IMR-90 (cell line): ENCODE results near the gene BRPF1. TPM values are rescaled to one million over a fixed set of nuclear protein-coding genes. Genes with fewer than 3 reads are reported as not detected.

Experiments
- ATAC-seq: fragments of 200-7000 bp; cut with Tn5 transposase; 2 replicates; pipeline ENCODE4 v1.9.1; 2020; ENCODE audit warnings: low read depth, mild to moderate bottlenecking, moderate library complexity
- BruUV-seq: library from RNA; stranded (reverse); fragments of 400-500 nt; replicated peaks from 2 replicates; lab custom pipeline; 2021; lab: Mats Ljungman, UMichigan
- CTCF ChIA-PET: fragments of 300-600 bp; formaldehyde crosslinking; extraction: SDS; loops from one replicate; lab custom pipeline; 2021; ENCODE audit warnings: antibody characterized with exemption; lab: Yijun Ruan, JAX
- POLR2A ChIA-PET: fragments of 300-600 bp; sonication (Branson Sonifier 250); formaldehyde crosslinking; loops from one replicate; lab custom pipeline; 2022; ENCODE audit warnings: antibody characterized with exemption; ENCODE audit not compliant: unreplicated experiment; lab: Charles Lee
- DNase-seq: peaks from one replicate; pipeline ENCODE4 v3.0.0; 2013
- H2AFZ ChIP-seq: replicated peaks from 2 replicates; pipeline ENCODE3; 2013; ENCODE audit warnings: low read length, mild to moderate bottlenecking; ENCODE audit not compliant: poor library complexity
- H2AK5ac ChIP-seq: 2 replicates; pipeline ENCODE4 v1.6.1; 2013; ENCODE audit warnings: low read depth, low read length, inconsistent platforms
- H2AK9ac ChIP-seq: replicated peaks from 2 replicates; pipeline ENCODE3; 2013; ENCODE audit warnings: mild to moderate bottlenecking, low read depth, low read length, moderate library complexity; ENCODE audit not compliant: poor library complexity
- H2BK120ac ChIP-seq: 2 replicates; pipeline ENCODE4 v1.6.1; 2013; ENCODE audit warnings: low read depth, low read length, inconsistent platforms
- H2BK15ac ChIP-seq: 3 replicates; pipeline ENCODE4 v1.6.1; 2013; ENCODE audit warnings: low read depth, low read length, inconsistent platforms
- H2BK20ac ChIP-seq: 2 replicates; pipeline ENCODE4 v1.6.1; 2013; ENCODE audit warnings: low read depth, mild to moderate bottlenecking, inconsistent platforms, low read length, moderate library complexity
- H2BK5ac ChIP-seq: 2 replicates; pipeline ENCODE4 v1.6.1; 2013; ENCODE audit warnings: mild to moderate bottlenecking, low read depth, low read length, inconsistent platforms; ENCODE audit not compliant: poor library complexity, severe bottlenecking
- H3K14ac ChIP-seq: replicated peaks from 2 replicates; pipeline ENCODE4 v1.6.1; 2013; ENCODE audit warnings: low read depth, low read length, inconsistent platforms
- H3K18ac ChIP-seq: 2 replicates; pipeline ENCODE4 v1.6.1; 2013; ENCODE audit warnings: low read depth, low read length, control low read depth
- H3K23ac ChIP-seq: 2 replicates; pipeline ENCODE4 v1.6.1; 2013; ENCODE audit warnings: low read depth, low read length, inconsistent platforms
- H3K27ac ChIP-seq: 2 replicates; pipeline ENCODE4 v1.5.1; 2013; ENCODE audit warnings: mild to moderate bottlenecking, control low read depth, low read length; ENCODE audit not compliant: insufficient read depth
- H3K27me3 ChIP-seq: 2 replicates; pipeline ENCODE4 v1.6.1; 2013; ENCODE audit warnings: low read length; ENCODE audit not compliant: control insufficient read depth, insufficient read depth
- H3K36me3 ChIP-seq: 2 replicates; pipeline ENCODE4 v1.6.1; 2013; ENCODE audit warnings: low read length, mixed read lengths; ENCODE audit not compliant: control insufficient read depth, insufficient read depth
- H3K4ac ChIP-seq: 2 replicates; pipeline ENCODE4 v1.6.1; 2013; ENCODE audit warnings: low read depth, low read length, inconsistent platforms
- H3K4me1 ChIP-seq: 2 replicates; pipeline ENCODE4 v1.6.1; 2013; ENCODE audit warnings: low read length, mixed read lengths; ENCODE audit not compliant: control insufficient read depth, insufficient read depth
- H3K4me2 ChIP-seq: 2 replicates; pipeline ENCODE4 v1.6.1; 2013; ENCODE audit warnings: low read depth, mild to moderate bottlenecking, control low read depth, low read length, moderate library complexity
- H3K4me3 ChIP-seq: 2 replicates; pipeline ENCODE4 v1.5.1; 2013; ENCODE audit warnings: low read depth, mild to moderate bottlenecking, control low read depth, low read length, moderate library complexity; ENCODE audit not compliant: insufficient read depth
- H3K56ac ChIP-seq: 2 replicates; pipeline ENCODE4 v1.6.1; 2013; ENCODE audit warnings: low read length, inconsistent platforms; ENCODE audit not compliant: insufficient read depth; ENCODE audit errors: extremely low read depth
- H3K79me1 ChIP-seq, 2 experiments: 2 replicates each; pipeline ENCODE4 v1.6.1; 2013; ENCODE audit warnings: low read length in 2 of 2, inconsistent platforms in 1 of 2, low read depth in 1 of 2
- H3K9ac ChIP-seq: 2 replicates; pipeline ENCODE4 v1.6.1; 2013; ENCODE audit warnings: low read depth, low read length, control low read depth
- H3K9me1 ChIP-seq: 2 replicates; pipeline ENCODE4 v1.6.1; 2013; ENCODE audit warnings: low read length, inconsistent platforms; ENCODE audit not compliant: insufficient read depth
- H3K9me3 ChIP-seq: 2 replicates; pipeline ENCODE4 v1.6.1; 2013; ENCODE audit warnings: low read length; ENCODE audit not compliant: control insufficient read depth, insufficient read depth
- H4K20me1 ChIP-seq: 2 replicates; pipeline ENCODE4 v1.6.1; 2013; ENCODE audit warnings: low read length, inconsistent platforms; ENCODE audit not compliant: insufficient read depth
- H4K5ac ChIP-seq: 2 replicates; pipeline ENCODE4 v1.6.1; 2013; ENCODE audit warnings: mild to moderate bottlenecking, low read depth, low read length, control low read depth
- H4K8ac ChIP-seq, 2 experiments: 2 replicates each; pipeline ENCODE4 v1.6.1; 2013; ENCODE audit warnings: low read depth in 2 of 2, low read length in 2 of 2, control low read depth in 1 of 2, inconsistent platforms in 1 of 2
- H4K91ac ChIP-seq: 2 replicates; pipeline ENCODE4 v1.6.1; 2013; ENCODE audit warnings: low read depth, low read length, inconsistent platforms; ENCODE audit not compliant: insufficient read depth
- CHD1 ChIP-seq: IDR thresholded peaks from 2 replicates; pipeline ENCODE4 v1.6.1; 2012; ENCODE audit warnings: low read depth, low read length, improper control_type of control experiment
- POLR2A ChIP-seq: IDR thresholded peaks from 2 replicates; pipeline ENCODE4 v1.6.1; 2012; ENCODE audit warnings: mild to moderate bottlenecking, low read depth, low read length
- RCOR1 ChIP-seq: IDR thresholded peaks from 2 replicates; pipeline ENCODE4 v1.6.1; 2012; ENCODE audit warnings: mild to moderate bottlenecking, low read length, improper control_type of control experiment; ENCODE audit not compliant: insufficient replicate concordance
- WGBS, 2 experiments: methylation state at CpG; one replicate each; pipeline versions ENCODE4 v1.1.5 to v1.1.7; 2013; ENCODE audit warnings: missing lambda C conversion rate in 2 of 2; ENCODE audit not compliant: insufficient read length in 1 of 2; ENCODE audit errors: extremely low coverage in 2 of 2; 5-methylcytosine and 5-hydroxymethylcytosine counted together
- dilution Hi-C: fragments of 300-500 bp; cut with HindIII; formaldehyde crosslinking; loops from one replicate; pipeline ENCODE4 v1.14.3; 2018; ENCODE audit warnings: low sequenced_read_pairs; ENCODE audit not compliant: unreplicated experiment
- in situ Hi-C: fragments of 300-500 bp; cut with MboI; formaldehyde crosslinking; loops from 3 replicates; pipeline ENCODE4 v1.14.3; 2019; ENCODE audit warnings: low sequenced_read_pairs, inconsistent platforms, mixed read lengths
- intact Hi-C: fragments of 100-400 bp; cut with micrococcal nuclease; formaldehyde crosslinking; loops from 2 replicates; pipeline ENCODE4 v1.10.0; 2022
- polyA plus RNA-seq, 3 experiments: library from polyadenylated mRNA; depleted of rRNA; stranded (reverse); fragments of >200 nt; gene quantifications; 2 replicates each; pipeline ENCODE4 v1.2.3, GENCODE V29; 2012; ENCODE audit warnings: low replicate concordance in 1 of 3
- total RNA-seq: library from RNA; depleted of rRNA; stranded (reverse); fragments of >200 nt; gene quantifications from 2 replicates; pipeline ENCODE4 v1.2.3, GENCODE V29; 2012
- TF ChIP-seq, protein P1 (sequence below): conservative IDR thresholded peaks from 2 replicates; pipeline ENCODE4 v1.5.1; 2012; ENCODE audit warnings: mild to moderate bottlenecking, low read depth, low read length, improper control_type of control experiment
- TF ChIP-seq, protein P2 (sequence below): fragments of 150-350 bp; IDR thresholded peaks from 2 replicates; pipeline ENCODE4 v1.6.1; 2017; ENCODE audit warnings: mild to moderate bottlenecking, antibody characterized with exemption, low read length, low read depth

The BRPF1 gene
- total and polyA plus RNA-seq, 2 of the 4 experiments (the other 2 are of a cell fraction): 13.6 to 15.6 TPM

DNA sequence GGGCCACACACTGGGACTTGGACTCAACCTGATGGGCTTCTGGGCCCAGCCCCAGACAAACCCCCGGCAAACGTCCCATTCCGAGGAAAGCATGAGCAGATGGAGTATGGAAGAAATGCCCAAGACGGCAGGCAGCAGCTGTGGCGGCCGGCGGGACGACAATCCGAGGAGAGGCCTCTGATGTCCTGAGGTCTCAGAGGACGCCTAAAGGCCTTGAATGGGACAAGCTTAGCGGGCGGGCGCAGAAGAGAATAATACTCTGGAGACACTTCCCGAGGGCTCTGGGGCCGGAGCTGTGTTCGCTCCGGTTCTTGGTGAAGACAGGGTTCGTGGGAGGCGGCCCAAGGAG, 17.7 kb downstream of the BRPF1 start:
- in situ Hi-C loops: no loop called here
- Histone ChIP-seq H3K4me1 (peaks cover 20% of the 10 kb centered on the region), H3K9me3 (no peaks in the 10 kb centered on the region), H3K4me2 (peak overlapping the region; percentile 48), H3K18ac (peak overlapping the region; percentile 5; the same call in 1 of the 2 replicates), H4K5ac (peak overlapping the region; percentile 73), H2BK15ac (no peak overlapping the region), H2BK5ac (peak overlapping the region; percentile 59), H2BK120ac (peak overlapping the region; percentile 45), H3K14ac (peak overlapping the region; percentile 65), H3K9ac (peak overlapping the region; percentile 51), H4K8ac (peak overlapping the region; percentile 70 to 80), H3K27ac (peak overlapping the region; percentile 74), H3K56ac (peak overlapping the region; percentile 60; the same call in 1 of the 2 replicates), H3K79me1 (peaks cover 17 to 42% of the 10 kb centered on the region in 2 experiments), H2AK9ac (peak overlapping the region; percentile 91), H3K27me3 (no peaks in the 10 kb centered on the region), H2AK5ac (peak overlapping the region; percentile 59), H3K23ac (peak overlapping the region; percentile 83), H3K36me3 (peaks cover 41% of the 10 kb centered on the region), H4K91ac (peak overlapping the region; percentile 73), H3K4ac (peak overlapping the region; percentile 74), H4K20me1 (no peaks in the 10 kb centered on the region), H3K4me3 (peak overlapping the region; percentile 38), H2AFZ (peak overlapping the region; percentile 99), H2BK20ac (0 out of 2 replicates have a peak overlapping the region, but pooled peaks have one; percentile 3), H3K9me1 (peaks cover 17% of the 10 kb centered on the region)
- ChIA-PET CTCF (interaction anchor here (1.9 kb wide), 1 partner anchor 33 kb away, joined by 4 read pairs; no protein-coding TSS in a partner anchor), POLR2A (interaction anchor here (1.6 kb wide), 1 partner anchor 17 kb away, joined by 5 read pairs; no protein-coding TSS in a partner anchor)
- BruUV-seq: no TSS peak
- DNase-seq (no peak), ATAC-seq (peak; percentile 18)
- TF ChIP-seq POLR2A (no peak), RCOR1 (no peak), CHD1 (no peak)
- TF ChIP-seq, protein P1, sequence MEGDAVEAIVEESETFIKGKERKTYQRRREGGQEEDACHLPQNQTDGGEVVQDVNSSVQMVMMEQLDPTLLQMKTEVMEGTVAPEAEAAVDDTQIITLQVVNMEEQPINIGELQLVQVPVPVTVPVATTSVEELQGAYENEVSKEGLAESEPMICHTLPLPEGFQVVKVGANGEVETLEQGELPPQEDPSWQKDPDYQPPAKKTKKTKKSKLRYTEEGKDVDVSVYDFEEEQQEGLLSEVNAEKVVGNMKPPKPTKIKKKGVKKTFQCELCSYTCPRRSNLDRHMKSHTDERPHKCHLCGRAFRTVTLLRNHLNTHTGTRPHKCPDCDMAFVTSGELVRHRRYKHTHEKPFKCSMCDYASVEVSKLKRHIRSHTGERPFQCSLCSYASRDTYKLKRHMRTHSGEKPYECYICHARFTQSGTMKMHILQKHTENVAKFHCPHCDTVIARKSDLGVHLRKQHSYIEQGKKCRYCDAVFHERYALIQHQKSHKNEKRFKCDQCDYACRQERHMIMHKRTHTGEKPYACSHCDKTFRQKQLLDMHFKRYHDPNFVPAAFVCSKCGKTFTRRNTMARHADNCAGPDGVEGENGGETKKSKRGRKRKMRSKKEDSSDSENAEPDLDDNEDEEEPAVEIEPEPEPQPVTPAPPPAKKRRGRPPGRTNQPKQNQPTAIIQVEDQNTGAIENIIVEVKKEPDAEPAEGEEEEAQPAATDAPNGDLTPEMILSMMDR: no peak
- TF ChIP-seq, protein P2, sequence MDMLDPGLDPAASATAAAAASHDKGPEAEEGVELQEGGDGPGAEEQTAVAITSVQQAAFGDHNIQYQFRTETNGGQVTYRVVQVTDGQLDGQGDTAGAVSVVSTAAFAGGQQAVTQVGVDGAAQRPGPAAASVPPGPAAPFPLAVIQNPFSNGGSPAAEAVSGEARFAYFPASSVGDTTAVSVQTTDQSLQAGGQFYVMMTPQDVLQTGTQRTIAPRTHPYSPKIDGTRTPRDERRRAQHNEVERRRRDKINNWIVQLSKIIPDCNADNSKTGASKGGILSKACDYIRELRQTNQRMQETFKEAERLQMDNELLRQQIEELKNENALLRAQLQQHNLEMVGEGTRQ: no peak
- intact Hi-C loops: loop anchor here (1.0 kb wide), 1 partner anchor 18 kb away; the partner anchor contains the start of gene BRPF1
- WGBS, 2 experiments: 2% methylated on average over 12 of the region's 19 CpGs; no CpG with 5 or more reads in 1 of the 2 experiments
- dilution Hi-C loops: no loop called here
